ENCODE data around the gene AHCYL1.
"Not testable (repeated sequence)": the region's sequence is repeated elsewhere in the genome, so short reads cannot be mapped to it uniquely, and the experiment has no call there.

Gene AHCYL1

GRCh38 chr1:109950038-109950437, 34.5 kb upstream of the AHCYL1 start:
- no peak for TF ChIP-seq Cebpa-rat (IDR thresholded peaks at IDR 0.05)
- no peaks in the 10 kb centered on the region for H3K36me3 ChIP-seq
- no peaks in the 10 kb centered on the region for H3K27me3 ChIP-seq
- H3K4me3 ChIP-seq = no peak overlapping the region
- no peak overlapping the region for H3K4me2 ChIP-seq
- H4K20me1 ChIP-seq = no peaks in the 10 kb centered on the region
- no peak overlapping the region for H3K9ac ChIP-seq
- H3K4me1 ChIP-seq = peaks cover 0 to 22% (median 0%) of the 10 kb centered on the region in 10 experiments; a peak in 8 of 20 replicates
- H3K27ac ChIP-seq = no peak overlapping the region
- H3K9me3 ChIP-seq (replicated peaks in 1 of 11) = no peaks in the 10 kb centered on the region

DNA sequence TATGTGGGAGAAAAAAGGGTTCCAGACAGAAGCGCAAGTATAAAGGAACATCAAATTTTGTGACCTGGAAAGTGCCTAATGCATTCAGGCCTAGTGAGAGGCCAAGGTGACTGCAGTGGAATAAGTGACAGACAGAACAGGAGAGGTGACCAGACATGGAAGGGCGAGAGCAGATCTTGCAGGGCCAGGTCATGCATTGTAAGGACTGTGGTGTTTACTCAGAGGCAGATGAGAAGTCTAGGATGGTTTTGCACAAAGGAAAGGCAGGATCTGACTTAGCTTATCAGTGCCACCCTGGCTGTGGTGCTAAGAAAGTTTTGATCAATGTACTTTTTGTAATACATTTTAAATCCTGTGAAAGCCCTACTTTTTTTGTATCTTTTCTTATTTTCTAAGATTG, 34.1 kb upstream of the AHCYL1 start:
- H4K20me1 ChIP-seq = no peaks in the 10 kb centered on the region
- no peak overlapping the region for H3K27ac ChIP-seq
- H3K9me3 ChIP-seq (replicated peaks in 1 of 11) = no peaks in the 10 kb centered on the region
- no peaks in the 10 kb centered on the region for H3K27me3 ChIP-seq
- H3K4me3 ChIP-seq = no peak overlapping the region
- TF ChIP-seq Cebpa-rat (IDR thresholded peaks at IDR 0.05) = no peak
- no peak overlapping the region for H3K4me2 ChIP-seq
- H3K36me3 ChIP-seq = no peaks in the 10 kb centered on the region
- H3K9ac ChIP-seq = no peak overlapping the region
- H3K4me1 ChIP-seq = peaks cover 0 to 22% (median 0%) of the 10 kb centered on the region in 10 experiments; a peak in 8 of 20 replicates

- H3K4me1 ChIP-seq = peaks cover 0 to 18% (median 0%) of the 10 kb centered on the region in 10 experiments; a peak in 8 of 20 replicates
- H4K20me1 ChIP-seq; H3K27ac ChIP-seq; H3K27me3 ChIP-seq; H3K4me2 ChIP-seq; H3K36me3 ChIP-seq; H3K9ac ChIP-seq; H3K4me3 ChIP-seq; H3K9me3 ChIP-seq (replicated peaks in 1 of 11): not testable (repeated sequence)
These were observed 33.1 kb upstream of the AHCYL1 start for GRCh38 chr1:109951501-109951900.

DNA sequence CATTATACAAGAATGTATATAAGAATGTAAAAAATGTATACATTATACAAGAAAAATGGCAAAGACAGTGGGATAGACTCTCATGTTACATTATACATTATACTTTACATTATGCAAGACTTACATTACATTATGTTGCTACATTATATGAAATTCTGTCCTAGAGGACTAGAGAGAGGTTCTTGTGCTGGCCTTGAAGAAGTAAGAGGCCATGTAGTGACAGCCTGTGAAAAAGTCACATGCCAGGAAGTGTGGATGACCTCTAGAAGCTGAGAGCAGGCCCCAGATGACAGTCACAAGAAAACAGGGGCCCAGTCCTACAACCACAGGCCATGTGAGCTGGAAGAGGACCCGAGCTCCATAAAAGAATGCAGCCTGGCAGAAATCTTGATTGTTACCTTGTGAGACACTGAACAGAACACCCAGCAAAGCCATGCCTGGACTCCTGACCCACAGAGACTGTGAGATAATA, 30.5 kb upstream of the AHCYL1 start:
- no peaks in the 10 kb centered on the region for H4K20me1 ChIP-seq

DNA sequence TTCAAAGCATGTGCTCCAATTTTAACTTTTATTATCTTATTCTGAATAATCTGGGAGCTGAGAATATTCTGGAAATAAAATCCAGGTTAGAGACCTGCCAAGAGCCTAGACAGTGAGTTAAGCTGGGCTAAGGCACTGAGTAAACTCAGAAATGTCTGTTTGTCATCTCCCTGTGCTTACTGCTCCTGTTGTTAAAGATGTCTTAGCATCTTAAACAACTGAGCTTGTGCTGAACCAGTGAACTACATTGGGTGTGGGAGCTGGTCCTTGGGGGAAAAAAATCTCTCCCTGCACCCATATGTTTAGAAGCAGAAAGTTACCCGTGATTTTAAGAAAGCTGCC, 25.0 kb upstream of the AHCYL1 start:
- no peaks in the 10 kb centered on the region for H3K27me3 ChIP-seq
- H3K9me3 ChIP-seq (replicated peaks in 1 of 11) = no peaks in the 10 kb centered on the region
- H3K27ac ChIP-seq = no peak overlapping the region
- H3K4me1 ChIP-seq = no peaks in the 10 kb centered on the region
- no peak overlapping the region for H3K9ac ChIP-seq
- no peaks in the 10 kb centered on the region for H3K36me3 ChIP-seq
- H4K20me1 ChIP-seq = no peaks in the 10 kb centered on the region
- no peak overlapping the region for H3K4me2 ChIP-seq
- no peak for TF ChIP-seq Cebpa-rat (IDR thresholded peaks at IDR 0.05)
- H3K4me3 ChIP-seq = no peak overlapping the region

More for the DNA sequence above, 30.5 kb upstream of the AHCYL1 start:
- no peak overlapping the region for H3K4me3 ChIP-seq
- peak overlapping the region in 1 of 11 experiments; percentile 44; a peak in 1 of 22 replicates for H3K4me2 ChIP-seq
- H3K4me1 ChIP-seq = peaks cover 0 to 4% (median 0%) of the 10 kb centered on the region in 10 experiments; a peak in 1 of 20 replicates
- no peak overlapping the region for H3K27ac ChIP-seq
- no peaks in the 10 kb centered on the region for H3K27me3 ChIP-seq
- no peak overlapping the region for H3K9ac ChIP-seq
- no peaks in the 10 kb centered on the region for H3K9me3 ChIP-seq (replicated peaks in 1 of 11)
- no peak for TF ChIP-seq Cebpa-rat (IDR thresholded peaks at IDR 0.05)
- no peaks in the 10 kb centered on the region for H3K36me3 ChIP-seq

GRCh38 chr1:109959974-109960744, 24.4 kb upstream of the AHCYL1 start:
- no peaks in the 10 kb centered on the region for H4K20me1 ChIP-seq
- H3K36me3 ChIP-seq = no peaks in the 10 kb centered on the region
- H3K9ac ChIP-seq = no peak overlapping the region
- no peak overlapping the region for H3K27ac ChIP-seq
- H3K4me3 ChIP-seq = no peak overlapping the region
- no peak for TF ChIP-seq Cebpa-rat (IDR thresholded peaks at IDR 0.05)
- peaks cover 0 to 3% (median 0%) of the 10 kb centered on the region in 11 experiments; a peak in 3 of 22 replicates for H3K9me3 ChIP-seq (replicated peaks in 1 of 11)
- H3K27me3 ChIP-seq = no peaks in the 10 kb centered on the region
- no peaks in the 10 kb centered on the region for H3K4me1 ChIP-seq
- H3K4me2 ChIP-seq = no peak overlapping the region

DNA sequence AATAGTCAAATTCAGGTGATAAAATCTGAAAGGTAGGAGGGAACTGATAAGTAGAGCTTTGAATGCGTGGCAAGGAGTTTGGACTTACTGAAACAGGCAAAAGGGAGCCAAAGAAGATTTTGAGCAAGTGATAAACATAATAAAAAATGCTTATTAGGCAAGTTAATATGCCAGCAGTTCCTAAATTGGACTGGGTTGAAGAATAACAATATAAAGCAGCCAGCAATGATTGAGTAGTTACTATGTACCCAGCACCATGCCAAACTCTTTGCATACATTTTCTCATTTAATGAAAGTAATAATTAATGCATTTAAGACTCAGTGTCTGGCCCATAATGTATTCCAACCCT, 23.8 kb upstream of the AHCYL1 start:
- Histone ChIP-seq H3K4me2 (no peak overlapping the region), H3K4me3 (no peak overlapping the region), H3K9me3 (replicated peaks in 1 of 11) (peaks cover 0 to 8% (median 1%) of the 10 kb centered on the region in 11 experiments; a peak in 7 of 22 replicates), H3K27me3 (no peaks in the 10 kb centered on the region), H3K4me1 (no peaks in the 10 kb centered on the region), H3K27ac (no peak overlapping the region), H3K36me3 (no peaks in the 10 kb centered on the region), H4K20me1 (no peaks in the 10 kb centered on the region), H3K9ac (no peak overlapping the region)
- no peak for TF ChIP-seq Cebpa-rat (IDR thresholded peaks at IDR 0.05)

- Histone ChIP-seq H3K36me3 (no peaks in the 10 kb centered on the region), H3K4me1 (no peaks in the 10 kb centered on the region), H4K20me1 (no peaks in the 10 kb centered on the region), H3K4me3 (no peak overlapping the region), H3K9ac (no peak overlapping the region), H3K4me2 (no peak overlapping the region), H3K9me3 (replicated peaks in 1 of 11) (peaks cover 0 to 12% (median 5%) of the 10 kb centered on the region in 11 experiments; a peak in 7 of 22 replicates), H3K27me3 (no peaks in the 10 kb centered on the region), H3K27ac (no peak overlapping the region)
- TF ChIP-seq Cebpa-rat (IDR thresholded peaks at IDR 0.05) = no peak
These were observed 20.7 kb upstream of the AHCYL1 start for GRCh38 chr1:109963864-109964263.

DNA sequence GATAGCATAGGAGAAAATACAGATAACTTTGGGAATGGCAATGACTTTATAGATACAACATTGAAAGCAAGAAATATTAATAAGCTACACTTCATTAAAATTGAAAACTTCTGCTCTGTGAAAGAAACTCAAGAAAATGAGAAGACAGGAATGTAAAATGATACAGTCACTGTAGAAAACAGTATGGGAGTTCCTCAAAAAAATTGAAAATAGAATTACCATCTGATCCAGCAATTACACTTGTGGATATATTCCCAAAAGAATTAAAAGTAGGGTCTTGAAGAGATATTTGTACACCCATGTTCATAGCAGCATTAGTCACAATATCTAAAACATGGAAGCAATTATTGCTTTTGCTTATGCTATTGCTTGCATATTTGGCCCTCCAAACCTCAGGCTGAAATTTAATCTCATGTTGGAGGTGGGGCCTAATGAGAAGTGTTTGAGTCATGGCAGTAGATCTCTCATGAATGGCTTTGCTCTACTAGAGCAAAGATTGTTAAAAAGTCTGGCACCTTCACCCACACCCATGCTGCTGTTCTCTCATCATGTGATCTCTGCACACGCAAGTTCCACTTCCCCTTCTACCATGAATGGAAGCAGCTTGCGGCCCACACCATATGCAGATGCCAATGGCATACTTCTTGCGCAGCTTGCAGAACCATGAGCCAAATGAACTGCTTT, 15.3 kb upstream of the AHCYL1 start:
- no peak overlapping the region for H3K27ac ChIP-seq
- no peak for TF ChIP-seq Cebpa-rat (IDR thresholded peaks at IDR 0.05)
- no peaks in the 10 kb centered on the region for H4K20me1 ChIP-seq
- H3K9ac ChIP-seq = no peak overlapping the region
- H3K36me3 ChIP-seq = no peaks in the 10 kb centered on the region
- H3K4me1 ChIP-seq = peaks cover 0 to 6% (median 0%) of the 10 kb centered on the region in 10 experiments; a peak in 3 of 20 replicates
- peak overlapping the region in 2 of 11 experiments; percentile 4 to 10; a peak in 2 of 22 replicates for H3K4me2 ChIP-seq
- no peaks in the 10 kb centered on the region for H3K27me3 ChIP-seq
- peaks cover 0 to 16% (median 5%) of the 10 kb centered on the region in 11 experiments; a peak in 8 of 22 replicates for H3K9me3 ChIP-seq (replicated peaks in 1 of 11)
- no peak overlapping the region for H3K4me3 ChIP-seq

Measured in BLaER1 treated with 17β-estradiol and CSF1 and Interleukin-3, amounts not matched to agents 10 nM and 100 nM (cell line).